HL-60/S4 treated with retinoic acid at 250 ng/mL for 4 days and 3 days (cell line): ENCODE results near the gene HIVEP3.

Experiments used
- in situ Hi-C: fragments of 300-500 bp; cut with MboI; formaldehyde crosslinking; loops from 2 replicates; pipeline ENCODE4 v1.7.0; 2022; ENCODE audit warnings: low sequenced_read_pairs

HIVEP3 gene

DNA sequence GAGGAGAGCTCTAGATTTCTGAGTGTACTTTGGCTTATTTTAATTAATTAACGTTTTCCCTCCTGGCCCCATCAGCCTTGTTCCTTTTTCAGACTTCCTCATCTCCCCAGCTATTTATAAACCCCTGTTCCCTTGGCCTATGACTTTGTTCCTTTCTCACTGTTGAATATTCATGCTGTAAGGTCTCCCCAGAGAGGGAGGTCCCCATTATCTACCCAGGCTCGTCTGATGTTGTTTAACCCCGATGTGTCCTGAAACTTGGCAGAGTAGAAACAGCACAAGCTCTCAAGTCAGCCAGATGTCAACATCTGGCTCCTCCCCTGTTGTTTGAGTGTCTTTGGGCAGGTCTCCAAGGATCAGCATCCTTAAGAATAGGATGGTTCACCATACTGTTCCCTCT, 153.6 kb downstream of the HIVEP3 start:
- in situ Hi-C loops, result no loop called here

DNA sequence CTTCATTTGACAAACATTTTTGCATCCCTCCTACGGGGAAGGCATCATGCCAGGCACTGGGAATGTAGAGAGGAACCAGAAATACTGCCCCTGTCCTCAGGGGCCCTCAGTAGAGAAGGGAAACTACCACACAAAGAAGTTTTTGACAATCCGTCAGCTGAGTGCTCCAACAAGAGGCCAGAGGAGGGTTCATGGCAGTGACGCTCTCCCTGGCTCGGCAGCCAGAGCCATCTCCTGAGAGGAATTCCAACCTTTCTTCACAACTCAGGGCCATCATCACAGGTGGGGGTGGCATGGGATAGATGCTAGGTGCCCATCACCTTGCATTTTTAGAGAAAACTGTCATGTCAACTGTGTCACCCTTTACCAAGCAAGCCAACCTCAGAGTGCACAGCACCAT, 154.1 kb downstream of the HIVEP3 start:
- in situ Hi-C loops, result no loop called here

DNA sequence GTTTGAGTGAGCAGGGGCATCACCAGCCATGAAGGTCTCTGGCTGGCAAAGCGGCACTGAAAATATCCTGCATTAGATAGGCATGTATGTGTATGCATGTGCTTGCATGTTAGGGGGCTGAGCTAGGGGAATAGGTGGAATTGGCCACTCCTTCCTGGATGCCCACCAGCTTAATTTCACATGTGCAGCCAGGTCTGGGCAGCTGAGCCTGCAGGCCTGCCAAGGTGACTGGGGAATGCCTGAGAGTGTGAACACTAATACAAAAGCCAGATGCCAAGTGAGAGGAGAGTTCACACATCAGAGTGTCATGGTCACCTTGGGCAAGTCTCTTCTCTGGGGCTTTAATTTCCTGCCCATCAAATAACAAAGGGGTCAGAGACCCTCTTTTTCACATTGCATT, 155.9 kb downstream of the HIVEP3 start:
- in situ Hi-C loops, result no loop called here

DNA sequence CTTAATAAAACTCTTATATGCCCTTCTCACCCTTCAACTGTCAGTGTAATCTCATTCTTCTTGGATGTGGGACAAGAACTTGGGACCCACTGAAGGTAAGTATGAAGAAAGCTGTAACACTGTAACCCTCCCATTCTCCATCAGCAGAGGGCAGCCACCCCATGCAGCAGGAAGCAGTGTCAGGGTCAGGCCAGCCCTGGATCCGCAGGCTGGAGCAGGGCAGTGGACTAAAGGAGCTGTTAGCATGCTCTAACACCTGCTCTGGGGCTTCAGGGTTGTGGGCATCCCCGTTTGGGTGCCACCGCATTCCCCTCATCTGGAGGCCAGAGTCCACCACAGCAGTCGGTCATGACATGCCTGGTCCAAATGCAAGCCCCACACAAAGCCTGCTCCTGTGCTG, 156.5 kb downstream of the HIVEP3 start:
- in situ Hi-C loops, result no loop called here

DNA sequence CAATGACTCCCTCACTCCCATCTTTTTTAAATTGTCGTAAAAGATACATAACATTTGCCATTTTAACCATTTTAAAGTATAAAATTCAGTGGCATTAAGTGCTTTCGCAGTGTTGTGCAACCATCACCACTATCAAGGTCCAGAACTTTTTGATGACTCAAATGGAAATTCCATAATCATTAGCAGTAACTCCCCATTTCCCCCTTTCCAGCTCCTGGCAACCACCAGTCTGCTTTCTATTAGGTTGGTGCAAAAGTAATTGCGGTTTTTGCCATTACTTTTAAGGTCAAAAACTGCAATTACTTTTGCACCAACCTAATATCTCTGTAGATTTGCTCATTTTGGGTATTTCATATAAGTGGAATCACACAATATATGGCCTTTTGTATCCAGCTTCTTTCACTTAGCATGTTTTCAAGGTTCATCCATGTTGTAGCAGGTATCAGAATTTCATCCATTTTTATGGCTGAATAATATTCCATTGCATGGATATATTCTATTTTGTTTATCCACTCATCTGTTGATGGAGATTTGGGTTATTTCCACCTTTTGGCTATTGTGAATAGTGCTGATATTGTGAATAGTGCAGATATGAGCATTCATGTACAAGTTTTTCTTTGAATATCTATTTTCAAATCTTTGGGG, 159.7 kb downstream of the HIVEP3 start:
- in situ Hi-C loops, result no loop called here

DNA sequence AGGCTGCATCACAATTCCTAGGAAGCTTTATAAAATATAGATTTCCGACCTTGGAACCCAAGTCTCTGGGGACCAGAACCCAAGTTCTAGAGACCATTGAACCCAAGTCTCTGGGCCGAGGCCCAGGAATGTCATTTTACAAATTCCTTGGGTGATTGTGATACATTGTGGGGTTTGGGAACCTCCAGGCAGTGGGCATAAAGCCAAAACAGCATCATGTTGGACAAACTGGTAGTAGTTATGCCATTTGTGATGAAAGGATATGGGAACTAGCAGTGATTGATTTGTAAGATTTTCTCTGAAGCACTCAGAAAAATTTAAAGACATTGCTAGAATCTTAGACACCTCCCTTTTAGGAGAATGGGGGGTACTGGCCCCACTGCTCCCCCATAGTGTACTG, 160.2 kb downstream of the HIVEP3 start:
- in situ Hi-C loops, result no loop called here

DNA sequence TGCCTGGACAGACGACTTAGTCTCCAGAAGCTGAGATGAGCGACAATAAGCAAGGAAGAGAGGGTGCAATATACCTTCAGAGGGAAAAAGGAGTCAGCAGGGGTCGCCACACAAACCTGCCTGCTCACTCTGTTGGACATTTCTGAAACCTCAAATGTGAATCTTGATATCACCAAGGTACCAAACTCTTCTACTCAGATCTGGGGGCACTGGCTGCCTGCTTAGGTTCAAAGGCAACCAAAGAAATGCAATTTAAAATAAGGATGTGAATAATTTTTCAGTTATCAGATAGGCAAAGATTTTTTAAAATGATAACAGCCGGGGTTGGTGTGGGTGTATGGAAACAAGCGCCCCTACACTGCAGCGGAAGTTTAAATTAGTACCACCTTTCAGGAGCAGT, 164.2 kb downstream of the HIVEP3 start:
- in situ Hi-C loops, result no loop called here

DNA sequence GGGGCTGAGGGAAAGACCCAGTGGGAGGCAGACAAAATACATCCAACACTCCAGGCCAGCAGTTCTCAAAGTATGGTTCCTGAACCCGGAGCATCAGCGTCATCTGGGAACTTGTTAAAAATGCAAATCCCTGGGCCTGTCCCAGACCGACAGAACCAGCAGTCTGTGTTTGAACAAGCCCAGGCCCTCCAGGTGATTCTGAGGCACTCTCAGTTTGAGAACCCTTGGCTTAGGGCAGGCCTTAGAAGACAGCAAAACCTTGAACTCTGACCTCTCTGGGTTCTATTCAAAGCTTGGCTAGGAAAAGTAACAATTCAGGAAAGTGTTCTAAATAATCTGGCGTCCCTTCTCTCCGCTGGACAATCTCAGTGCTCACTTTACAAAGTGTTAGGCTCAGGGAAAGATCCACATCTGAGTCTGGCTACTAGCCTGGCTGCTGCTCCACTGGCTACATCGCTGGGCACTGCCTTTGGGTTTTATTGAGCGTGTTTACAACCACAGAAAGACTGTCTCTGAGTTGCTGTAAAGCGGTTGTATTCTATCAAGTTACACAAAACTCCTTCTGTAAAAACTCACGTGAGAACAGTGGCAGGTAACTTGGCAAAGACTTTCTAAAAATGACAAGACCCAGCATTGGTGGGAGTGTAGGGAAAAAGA, 166.1 kb downstream of the HIVEP3 start:
- in situ Hi-C loops, result no loop called here

DNA sequence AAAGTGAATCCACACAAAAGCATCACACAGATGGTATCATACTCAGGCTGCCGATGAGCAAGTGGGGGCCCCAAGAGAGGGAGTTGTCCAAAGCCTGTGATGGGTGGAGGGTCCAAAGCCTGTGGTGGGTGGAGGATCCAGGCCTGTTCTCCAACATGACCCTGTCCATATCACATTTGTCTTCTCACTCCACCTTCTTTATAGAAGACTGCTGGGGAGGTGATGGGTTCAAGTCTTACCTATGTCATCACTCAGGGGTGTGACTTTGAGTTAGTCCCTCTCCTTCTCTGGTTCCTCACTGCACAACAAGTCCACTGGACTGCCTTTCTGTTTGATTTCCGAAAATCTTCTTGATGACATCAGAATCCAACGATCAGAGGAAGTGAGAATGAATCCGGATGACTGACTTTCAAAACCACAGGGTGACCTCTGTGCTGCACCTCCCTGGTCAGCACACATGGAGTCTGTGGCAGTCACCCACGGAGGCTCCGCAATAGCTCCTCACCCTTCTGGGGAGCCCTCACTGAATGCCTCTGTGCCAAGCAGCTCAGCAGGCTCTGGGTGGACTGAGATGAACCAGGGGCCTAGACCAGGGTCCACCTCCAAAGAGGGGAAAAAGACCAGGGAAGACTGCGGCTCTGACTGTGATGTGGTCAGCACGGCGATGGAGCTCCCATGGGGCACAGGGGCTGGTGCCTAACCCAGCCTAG, 166.8 kb downstream of the HIVEP3 start:
- in situ Hi-C loops, result no loop called here

DNA sequence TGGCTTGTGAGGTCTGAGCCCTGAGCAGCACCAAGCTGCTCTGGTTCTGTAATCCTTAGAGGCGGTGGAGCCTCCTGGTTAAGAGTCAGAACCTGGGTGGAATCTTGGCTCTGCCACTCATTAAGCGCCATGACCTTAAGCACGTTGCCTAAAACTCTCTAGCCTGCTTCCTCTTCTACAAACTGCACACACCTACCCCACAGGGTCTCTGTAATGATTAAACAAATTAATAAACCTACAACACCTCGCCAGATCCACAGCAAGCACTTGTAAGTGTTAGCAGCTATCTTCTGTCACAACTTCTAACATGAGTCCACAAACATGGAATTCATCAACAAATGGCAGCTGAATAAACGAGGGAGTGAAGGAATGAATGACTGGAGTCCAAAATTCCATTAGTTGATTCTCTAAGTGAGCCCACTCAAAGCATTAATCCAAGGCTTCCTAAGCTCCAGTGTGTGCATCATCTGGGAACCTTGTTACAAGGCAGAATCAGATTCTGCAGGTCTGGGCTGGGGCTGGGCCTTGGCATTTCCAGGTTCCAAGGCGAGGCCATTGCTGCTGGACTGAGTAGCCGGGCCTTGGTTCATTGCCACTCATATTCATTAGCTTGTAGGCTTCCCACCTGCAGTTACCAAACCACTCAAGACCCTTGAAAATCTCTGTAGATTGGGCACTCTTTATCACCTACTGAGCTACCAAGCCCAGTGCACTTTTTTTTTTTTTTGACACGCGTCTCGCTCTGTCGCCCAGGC, 168.6 kb downstream of the HIVEP3 start:
- in situ Hi-C loops, result no loop called here

DNA sequence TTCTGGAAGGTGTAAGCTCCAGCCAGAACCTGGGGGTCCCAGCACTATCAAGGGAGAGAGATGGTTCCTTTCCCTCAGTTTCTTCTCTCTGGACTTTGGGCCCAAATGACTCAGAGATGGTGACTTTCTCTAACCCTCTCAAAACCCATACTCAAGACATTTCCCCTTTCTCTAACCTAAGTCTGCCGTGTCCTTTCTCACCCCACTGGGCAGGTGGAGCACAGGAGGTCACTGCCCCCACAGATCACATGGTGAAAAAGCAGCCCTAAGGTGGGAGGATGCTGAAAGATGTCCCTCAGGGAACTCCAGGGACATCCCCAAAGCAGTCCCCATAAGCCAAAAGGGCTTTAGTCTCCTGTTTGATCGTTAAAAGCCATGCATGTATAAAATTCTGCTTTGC, 173.7 kb downstream of the HIVEP3 start:
- in situ Hi-C loops, result no loop called here

DNA sequence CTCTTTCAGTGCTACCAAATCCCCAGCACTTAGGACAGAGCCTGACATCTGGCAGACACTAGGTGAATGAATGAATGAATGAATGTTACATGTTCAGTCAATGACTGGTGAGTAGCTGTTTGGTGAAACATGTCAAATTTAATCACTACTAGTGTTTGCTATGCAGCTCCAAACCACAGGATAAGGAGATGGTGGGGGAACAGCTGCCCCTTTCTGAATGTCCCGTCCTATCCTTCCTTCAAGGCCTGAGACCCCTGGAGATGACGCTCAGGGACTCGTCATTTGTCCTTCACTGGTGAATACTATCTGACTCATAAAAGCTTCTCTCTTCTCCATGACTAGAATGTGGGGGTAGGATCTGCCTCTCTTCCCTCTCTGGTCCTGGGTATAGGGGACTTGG, 175.4 kb downstream of the HIVEP3 start:
- in situ Hi-C loops, result no loop called here

DNA sequence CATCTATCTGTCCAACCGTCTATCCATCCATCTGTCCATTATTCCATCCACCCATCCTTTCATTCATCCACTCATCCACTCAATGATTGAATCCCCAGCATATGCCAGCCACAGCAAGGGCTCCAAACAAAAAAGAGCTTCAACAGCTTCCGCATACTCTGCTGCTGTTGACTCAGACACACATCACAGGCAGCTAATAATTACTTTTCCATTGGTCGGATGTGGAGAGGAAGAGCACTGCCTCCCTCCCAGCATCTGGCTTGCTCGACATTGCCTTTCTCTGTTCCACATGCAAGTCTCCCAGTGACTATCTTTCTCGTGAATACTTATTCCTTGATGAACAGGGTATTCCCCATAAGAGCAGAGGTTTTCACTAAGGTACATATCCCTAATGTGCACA, 176.5 kb downstream of the HIVEP3 start:
- in situ Hi-C loops, result no loop called here

DNA sequence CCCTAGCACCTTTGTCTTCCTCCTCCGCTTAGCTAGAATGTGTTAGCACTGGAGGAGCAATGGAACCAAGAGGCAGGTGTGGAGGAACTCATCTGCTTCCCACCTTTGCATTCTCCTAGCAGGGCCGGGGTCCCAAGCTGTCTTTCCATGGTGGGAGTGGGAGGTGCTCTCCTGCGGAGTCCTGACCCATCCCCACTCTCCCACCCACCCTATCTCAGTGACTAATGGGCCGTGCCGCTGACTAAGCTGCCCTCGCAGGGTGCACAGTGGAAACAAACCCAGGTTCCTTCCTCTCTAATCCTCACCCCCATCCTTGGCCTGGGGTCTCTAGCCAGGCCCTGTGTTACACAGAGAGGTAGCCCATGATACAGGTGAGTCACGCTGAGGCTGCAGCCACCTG, 177.5 kb downstream of the HIVEP3 start:
- in situ Hi-C loops, result no loop called here

DNA sequence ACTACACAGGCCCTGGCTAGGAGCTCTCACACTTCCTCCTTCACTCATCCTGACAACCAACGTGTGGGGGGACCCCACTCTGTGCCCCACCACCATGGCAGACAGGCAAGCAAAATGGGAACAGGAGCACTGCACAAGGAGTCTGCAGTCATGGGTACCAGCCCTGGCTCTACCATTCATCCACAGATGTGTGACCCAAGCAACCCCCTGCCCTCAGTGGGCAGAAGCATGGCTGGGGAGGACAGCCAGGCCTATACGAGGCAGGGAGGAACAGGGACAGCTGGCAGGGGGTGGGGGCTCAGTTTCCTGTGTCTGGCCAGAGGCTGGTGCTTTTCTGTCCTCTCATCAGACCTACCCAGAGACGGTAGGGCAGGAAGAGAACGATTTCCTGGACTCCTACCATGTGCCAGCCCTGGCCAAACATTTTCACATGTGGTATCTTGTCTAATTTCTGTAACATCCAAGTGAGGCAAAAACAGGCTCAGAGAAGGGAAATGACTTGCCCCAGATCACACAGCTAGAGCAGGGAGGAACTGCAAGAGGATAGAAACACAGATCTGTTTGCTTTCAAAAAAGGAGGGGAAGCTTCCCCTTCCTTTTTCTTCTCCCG, 178.0 kb downstream of the HIVEP3 start:
- in situ Hi-C loops, result no loop called here

DNA sequence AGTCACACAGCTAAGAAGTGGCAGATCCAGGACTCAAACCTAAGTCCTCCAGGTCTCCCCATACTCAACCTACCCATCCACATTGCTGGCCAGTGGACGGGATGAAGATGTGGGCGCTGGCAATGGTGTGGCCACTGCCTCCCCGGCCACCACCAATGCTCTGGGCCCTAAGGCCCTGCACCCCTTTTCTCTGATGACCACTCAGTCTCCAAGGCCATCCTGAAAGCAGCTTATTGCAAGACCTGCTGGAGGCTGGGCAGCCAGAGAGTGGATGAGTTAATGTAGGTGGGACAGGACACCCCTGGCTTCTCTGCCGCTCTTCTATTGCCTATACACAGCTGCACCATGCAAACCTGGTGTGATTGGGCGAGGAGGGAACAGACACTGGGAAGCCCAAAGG, 178.7 kb downstream of the HIVEP3 start:
- in situ Hi-C loops, result no loop called here

DNA sequence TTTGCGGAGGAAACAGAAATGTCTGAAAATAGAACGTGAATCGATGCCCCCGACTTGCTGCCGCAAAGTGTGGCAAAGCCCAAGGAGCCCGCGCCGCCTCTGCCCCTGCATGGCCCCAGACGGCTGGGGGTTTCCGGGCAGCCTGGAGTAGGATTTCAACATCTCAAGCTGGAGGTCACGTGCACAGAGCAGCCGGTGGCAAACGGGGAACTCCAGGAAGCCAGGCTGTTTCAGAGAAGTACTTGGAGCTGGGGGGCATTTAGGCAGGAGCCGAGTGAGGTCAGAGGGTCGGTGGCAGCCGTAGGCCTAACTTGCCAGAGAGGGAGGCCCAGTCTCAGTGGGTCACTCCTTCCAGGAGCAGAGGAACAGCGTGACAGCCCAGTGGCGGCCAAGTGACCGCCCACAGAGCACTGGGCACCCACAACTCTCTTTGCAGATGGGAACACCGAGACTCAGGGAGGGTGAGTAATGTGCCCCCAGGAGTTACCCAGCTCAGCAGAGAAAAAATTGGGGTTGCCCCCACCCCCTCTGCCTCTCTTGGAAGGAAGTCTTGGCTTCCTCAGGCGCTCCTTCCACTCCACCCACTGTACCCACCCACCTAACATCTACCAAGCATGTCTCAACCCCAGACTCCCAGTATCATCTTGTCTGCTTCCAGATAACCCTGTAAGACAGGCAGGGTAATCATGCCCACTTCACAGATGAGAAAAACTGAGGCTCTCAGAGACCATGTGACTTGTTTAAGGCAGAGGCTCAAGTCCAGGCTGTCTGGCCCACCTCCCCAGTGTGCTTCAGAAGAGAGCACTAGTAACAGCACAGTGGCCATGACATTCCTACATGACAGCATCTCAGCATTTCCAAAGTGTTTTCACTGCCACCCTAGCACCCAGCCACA, 179.4 kb downstream of the HIVEP3 start:
- in situ Hi-C loops, result no loop called here

DNA sequence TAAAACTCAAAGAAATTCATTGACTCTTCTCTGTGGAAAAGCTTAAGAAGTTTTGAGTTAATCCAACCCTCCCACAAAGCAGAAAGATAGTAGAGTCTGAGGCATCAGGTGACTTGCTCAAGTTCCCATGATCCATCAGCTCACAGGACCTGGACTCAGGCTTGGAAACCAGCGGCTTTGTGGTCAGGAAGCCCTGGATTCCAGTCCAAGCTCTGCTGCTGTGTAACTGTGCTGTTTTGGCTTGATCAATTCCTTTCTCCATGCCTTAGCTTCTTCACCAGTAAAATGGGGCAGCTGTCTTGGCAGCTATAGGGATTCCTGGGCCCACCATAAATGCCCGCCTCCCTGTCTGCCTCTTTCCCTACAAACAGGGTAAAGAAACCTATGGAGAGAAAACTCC, 180.2 kb downstream of the HIVEP3 start:
- in situ Hi-C loops, result no loop called here

DNA sequence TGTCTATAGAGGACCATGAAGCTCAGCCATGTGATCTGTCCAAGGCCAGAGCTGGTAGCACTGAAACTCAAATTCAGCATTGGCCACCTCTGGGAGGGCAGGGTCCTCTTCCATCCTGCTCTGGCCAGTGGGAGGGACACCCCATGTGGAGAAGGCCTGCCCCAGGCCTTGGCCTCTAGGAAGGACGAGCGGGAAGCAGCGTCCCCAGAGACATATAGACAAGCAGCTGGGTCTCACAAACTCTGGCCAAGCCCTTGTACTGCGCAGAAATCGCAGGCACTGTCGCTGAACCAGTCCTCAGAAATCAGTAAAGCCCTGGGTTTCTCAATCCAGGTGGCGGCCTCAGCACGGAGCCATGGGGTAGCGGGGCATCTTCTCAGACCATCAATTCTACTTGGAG, 180.7 kb downstream of the HIVEP3 start:
- in situ Hi-C loops, result no loop called here

DNA sequence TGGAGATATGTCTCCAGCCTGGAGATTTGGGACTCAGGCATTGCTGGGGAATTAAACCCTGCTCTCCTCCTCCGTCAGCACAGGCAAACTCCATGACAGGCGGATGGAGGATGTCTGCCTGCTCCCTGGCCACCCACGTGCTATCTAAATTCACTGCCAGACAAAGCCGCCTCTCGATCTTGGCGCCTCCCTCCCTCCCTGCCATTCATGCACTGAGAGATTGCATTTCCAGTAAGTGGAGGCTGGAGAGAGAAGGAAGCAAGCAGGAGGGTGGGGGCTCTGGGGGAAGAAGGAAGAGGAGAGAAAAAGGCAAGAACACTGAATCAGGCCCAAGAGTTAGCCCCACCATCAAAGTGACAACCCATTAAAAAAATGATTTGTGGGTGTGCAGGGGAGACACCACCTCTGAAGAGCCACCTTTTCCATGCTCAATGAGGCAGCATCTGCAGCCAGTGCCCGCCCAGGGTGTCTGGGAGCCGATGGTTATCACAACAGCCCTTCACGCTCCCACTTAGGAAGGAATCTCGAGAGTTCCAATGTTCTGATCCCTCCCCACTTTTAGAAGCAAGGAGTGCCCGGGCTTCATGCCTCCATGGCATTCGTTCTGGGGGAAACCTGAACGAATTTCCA, 183.0 kb downstream of the HIVEP3 start:
- in situ Hi-C loops, result no loop called here
